ENCODE measurements around the gene OR9Q1.
"Not testable (repeated sequence)": the region's sequence is repeated elsewhere in the genome, so short reads cannot be mapped to it uniquely, and the experiment has no call there.

Gene OR9Q1

DNA sequence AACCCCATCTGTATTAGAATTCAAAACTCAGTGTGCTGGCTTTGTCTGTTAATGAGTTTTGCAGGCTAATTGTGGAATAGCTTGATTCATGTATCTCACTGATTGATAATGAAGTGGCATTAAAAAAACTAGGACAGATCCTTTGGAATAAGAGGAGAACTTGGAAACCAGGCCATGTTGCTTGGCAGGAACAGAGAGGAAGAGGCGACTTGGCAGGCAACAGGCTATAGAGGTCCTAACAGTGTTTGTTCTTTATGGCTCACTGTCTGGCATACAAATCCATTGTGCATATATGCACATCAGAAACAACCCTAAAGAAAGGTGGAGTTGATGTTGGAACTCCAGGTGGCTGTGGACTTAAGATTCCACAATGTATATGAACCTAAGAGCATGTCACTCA, 119.1 kb downstream of the OR9Q1 start:
- DNase-seq, result no peak

DNA sequence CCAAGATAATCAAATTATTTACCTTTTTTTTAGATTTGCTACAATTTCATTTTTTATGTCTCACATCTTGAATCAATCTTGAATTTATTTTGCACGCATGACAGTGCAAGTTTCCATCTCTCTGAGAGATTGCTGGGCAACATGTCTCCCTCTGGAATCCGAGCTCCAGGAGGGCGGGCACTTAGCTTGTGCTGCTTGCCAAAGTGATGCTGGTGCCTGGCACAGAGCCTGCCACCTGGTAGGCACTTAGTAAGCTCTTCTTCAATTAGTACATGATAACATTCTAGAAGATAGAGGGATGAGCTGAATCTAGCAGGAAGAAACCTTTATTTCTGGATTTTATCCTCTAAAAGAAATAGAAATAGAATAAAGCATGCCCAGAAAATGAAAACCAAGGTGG, 129.1 kb downstream of the OR9Q1 start:
- DNase-seq, result no peak

DNA sequence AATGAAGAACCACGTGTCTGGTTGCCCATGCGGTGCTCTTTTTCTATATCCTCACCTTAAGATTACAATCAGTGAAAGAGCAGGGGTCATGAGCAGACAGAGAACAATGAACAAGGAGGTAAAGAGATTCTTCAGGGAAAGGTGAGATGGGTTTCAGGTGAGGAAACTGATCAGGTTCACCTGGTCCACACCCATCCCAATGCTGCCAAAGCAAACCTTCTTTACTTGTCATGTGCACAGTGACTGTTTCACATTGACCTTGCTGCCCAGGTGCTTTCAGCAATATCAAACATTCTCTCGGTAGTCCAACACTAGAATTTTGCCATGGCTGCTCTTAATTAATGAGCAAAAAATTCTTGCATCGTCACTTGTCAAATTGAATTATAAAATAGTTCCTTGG, 140.7 kb downstream of the OR9Q1 start:
- DNase-seq, result no peak

DNA sequence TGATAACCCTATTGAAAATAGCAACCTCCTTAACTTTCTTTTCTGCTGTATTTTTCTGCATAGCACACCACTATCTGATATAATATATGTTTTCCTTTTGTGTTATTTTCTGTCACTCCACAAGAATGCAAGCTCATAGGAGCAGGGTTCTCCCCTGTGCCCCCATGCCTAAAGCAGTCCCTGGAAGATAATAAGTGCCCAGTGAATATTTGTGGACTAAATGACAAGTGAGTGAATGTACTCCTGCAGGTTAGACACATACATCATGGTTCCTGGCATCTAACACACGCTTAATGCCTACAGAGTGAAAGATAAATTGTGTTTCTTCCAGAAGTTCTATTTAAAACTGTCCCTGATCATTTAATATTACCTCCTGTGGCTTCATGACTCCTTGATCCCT, 141.3 kb downstream of the OR9Q1 start:
- no peak for DNase-seq

DNA sequence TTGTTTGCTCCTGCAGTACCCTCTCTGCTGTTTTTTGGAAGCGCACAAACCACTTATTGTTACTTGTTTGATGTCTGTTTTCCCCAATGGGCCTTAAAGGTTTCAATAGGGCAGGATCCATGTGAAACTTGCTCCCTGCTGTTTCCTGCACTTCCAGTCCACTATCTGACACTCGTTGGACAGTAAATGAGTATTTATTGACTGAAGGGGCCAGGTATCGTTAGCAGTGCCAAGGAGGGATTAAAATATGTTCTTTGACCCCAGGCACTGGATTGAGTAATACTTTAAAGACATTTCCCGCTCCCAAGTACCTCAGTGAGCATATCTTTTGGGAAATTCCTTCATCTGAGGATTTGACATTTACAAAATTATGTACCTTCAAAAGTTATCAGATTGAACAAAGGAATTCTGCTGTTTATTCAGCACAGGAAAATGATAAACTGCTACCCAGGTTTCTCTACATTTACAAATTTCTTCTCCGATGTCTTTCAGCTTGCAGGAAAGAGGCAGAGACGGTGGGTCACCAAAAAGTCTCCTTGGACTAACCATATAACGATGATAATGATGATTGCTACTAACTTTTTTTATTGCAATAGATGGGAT, 141.9 kb downstream of the OR9Q1 start:
- DNase-seq, result no peak

DNA sequence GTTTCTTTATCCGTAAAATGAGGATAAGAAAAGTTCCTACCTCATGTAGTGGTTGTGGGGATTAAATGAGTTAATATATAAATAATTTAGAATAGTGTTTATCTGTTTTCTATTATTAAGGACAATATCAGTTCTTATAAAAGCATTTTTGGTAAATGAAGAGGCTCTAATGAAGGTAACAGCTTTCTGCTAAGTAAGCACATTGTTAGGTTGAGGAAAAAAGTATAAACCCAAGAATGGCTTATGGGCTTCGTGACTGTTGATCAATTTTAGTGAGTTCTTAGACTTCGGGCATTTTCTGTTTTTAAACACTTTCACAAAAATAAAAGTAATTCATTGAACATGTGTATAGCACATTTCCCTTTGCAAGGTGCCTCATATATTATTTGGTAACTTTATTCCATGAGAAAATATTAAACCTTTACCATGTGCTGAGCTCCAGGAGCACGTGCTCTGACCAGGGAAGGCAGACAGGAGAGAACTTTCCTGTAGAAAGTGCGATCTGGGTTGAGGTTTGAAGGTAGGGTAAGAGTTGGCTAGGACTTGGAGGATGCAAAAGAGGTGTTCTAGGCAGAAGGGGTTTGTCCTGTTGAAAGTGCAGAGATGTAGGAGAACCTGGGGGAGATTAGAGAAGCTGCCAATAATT, 153.9 kb downstream of the OR9Q1 start:
- no peak for DNase-seq

DNA sequence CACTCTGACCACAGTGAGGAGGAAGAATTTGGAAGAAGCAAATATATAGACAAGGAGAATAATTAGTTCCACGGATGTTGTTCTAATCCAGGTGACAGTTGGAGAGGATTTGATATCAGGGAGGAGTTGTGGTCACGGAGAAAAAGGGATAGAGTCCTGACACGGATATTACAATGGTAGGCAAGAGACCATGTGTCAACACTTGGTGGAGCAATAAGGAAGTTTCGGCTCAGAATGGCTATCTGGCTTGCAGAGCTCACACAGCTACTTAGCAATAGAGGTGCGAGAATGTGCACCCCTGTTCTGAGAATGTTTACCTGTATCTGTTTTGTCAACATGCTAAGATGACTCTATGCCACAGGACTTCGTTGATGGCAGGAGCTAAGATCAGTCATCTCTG, 154.8 kb downstream of the OR9Q1 start:
- DNase-seq, result no peak

DNA sequence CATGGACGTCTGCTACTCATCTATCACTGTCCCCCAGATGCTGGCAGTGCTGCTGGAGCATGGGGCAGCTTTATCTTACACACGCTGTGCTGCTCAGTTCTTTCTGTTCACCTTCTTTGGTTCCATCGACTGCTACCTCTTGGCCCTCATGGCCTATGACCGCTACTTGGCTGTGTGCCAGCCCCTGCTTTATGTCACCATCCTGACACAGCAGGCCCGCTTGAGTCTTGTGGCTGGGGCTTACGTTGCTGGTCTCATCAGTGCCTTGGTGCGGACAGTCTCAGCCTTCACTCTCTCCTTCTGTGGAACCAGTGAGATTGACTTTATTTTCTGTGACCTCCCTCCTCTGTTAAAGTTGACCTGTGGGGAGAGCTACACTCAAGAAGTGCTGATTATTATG, 156.0 kb downstream of the OR9Q1 start:
- DNase-seq, result no peak

DNA sequence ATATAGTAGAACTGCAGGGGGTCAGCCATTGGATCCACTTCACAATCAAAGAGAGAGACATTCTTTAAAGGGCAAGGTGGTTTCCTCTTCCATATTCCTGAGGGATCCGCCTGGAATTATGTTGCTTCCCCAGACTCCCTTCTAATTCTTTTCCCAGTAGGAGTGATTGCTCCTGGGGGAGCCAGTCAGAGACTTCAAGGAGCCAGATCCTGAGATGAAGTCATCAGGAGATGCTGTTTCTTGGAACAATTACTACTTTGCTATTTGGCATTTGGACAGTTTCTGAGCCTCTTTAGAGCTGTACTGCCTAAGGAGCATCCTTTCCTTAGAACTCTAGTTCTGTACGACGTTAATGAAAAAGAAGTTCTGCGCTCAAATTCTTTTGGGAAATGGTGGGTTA, 163.3 kb downstream of the OR9Q1 start:
- DNase-seq, result no peak

DNA sequence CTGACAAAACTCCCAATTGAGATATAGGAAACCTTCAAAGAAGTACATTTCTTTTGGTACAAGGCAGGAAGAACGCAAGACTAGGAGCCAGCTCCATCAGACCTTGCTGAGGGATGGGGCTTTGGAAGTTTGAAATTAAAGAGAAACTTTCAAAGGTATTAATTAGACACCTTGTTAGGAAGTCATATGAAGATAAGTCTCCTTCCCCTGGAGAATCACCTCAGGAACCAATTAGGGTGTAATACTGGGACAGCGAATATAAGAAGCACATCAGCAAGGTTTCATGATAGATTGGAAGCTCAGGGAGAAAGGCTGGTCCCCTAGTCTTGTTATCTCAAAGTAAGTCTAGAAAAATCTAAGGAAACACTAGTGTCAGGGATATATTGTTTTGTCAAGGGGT, 165.1 kb downstream of the OR9Q1 start, which contains the start of gene OR9Q2:
Gene OR9Q2 (plus strand): TSS at position 301 of the 400 bp plus-strand sequence. CDS start 1,421 bp downstream, outside the sequence.
- no peak for DNase-seq

DNA sequence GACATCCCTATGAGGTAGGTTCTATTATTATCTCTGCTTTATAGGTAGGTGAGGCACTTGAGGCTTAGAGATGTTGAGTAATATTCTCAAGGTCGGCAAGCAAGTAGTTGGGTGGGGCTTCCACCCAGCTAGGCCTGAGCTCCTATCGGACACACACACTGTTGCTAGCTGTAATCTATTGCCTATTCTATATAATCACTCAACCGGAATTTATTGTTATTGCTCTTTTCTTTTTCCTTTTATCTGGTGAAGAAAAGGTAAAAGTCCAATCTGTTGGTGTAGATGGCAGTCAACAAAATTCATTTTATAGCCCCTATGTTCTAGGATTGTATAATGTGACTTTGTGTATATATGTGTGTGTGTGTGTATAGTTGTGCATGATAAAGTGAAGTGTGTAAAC, 168.5 kb downstream of the OR9Q1 start:
- DNase-seq, result no peak

DNA sequence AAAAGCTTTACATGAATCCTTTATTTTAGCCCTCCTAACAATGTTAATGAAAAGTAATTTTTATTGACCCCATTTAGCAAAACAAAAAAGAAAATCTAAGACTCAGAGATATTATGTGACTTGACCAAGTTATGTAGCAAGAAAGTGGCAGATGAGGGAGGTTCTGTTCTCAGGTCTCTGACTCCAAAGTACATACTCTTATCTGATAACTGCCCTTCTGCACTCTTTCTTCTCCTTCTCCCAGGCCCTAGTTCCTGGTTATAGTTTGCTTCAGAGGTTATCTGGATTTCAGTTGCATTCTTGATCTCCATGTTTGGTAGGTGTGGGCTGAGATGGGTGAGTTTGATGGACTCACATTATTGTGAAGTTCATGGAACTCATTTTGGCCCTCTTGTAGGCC, 169.7 kb downstream of the OR9Q1 start:
- no peak for DNase-seq

DNA sequence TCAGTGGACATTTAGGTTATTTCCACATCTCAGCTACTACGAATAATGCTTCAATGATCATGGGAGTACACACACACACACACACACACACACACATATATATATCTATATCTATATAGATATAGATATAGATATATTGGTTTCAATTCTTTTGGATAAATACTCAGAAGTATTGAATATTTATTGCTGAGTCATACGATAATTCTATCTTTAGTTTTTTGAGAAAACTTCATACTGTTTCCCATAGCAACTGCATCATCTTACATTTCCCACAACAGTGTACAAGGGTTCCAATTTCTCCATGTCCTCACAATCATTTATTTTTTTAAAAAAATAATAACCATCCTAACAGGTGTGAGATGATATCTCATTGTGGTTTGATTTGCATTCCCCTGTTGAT, 172.3 kb downstream of the OR9Q1 start:
- no peak for DNase-seq

DNA sequence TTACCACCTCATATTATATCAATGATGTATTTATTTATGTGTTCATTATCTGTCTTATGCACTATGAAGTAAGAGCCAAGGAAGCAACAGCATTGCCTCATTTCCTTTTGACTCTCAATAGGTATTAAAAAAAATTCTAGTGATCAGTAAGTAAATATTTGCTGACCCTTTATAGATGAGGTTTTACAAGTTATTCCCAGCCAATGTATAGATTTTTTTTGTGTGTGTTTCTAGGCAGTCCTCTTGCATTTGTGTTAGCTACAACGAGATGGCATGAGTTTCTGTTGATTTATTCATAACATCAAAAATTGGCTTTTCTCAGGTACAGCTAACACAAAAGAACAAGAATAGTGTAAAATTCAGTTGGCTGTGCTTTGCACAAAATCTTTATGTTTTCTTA, 175.6 kb downstream of the OR9Q1 start:
- no peak for DNase-seq

DNA sequence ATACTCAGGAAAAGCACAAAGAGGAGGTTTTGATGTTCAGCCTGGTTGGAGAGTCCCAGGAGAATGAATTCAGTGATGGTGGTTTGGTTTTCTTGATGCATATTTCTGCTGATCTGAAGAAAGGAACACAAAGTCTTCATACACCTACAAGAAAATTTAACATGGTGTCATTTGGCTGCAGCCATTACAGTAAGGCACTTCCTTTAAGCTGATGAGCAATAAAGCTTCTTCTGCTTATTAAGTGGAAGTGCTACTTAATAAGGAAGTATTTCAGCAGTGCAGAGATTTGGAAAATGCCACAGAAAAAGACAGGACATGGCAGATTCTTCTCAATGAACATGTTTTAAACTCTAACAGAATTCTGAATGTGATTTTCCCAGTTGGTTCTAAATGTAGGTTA, 180.4 kb downstream of the OR9Q1 start, which contains the start of gene OR1S2:
Gene OR1S2 (minus strand): TSS at position 101 of the 400 bp plus-strand sequence. CDS start 0 bp downstream, at position 101.
- DNase-seq, result no peak

DNA sequence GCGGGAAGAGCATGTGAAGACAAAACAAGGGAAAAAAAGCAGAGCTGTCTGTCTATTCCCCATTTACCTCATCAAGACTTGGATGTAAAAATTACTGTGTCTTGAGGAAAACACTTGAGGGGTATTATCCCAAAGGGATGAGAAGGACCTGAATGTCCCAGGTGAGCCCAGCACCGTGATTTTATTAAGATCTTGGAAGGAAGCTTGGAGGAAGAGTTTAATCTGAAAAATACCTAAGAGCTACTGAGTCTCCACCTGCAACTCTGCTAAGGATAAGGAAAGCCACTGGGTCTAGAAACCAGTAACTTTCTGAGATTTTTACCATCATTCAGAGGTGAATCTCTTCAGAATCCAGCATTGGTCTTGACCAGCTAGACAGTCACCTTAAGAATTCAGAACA, 188.7 kb downstream of the OR9Q1 start, which contains the start of gene OR1S1:
Gene OR1S1 (plus strand): TSS at position 301 of the 400 bp plus-strand sequence.
- not testable (repeated sequence) for DNase-seq

DNA sequence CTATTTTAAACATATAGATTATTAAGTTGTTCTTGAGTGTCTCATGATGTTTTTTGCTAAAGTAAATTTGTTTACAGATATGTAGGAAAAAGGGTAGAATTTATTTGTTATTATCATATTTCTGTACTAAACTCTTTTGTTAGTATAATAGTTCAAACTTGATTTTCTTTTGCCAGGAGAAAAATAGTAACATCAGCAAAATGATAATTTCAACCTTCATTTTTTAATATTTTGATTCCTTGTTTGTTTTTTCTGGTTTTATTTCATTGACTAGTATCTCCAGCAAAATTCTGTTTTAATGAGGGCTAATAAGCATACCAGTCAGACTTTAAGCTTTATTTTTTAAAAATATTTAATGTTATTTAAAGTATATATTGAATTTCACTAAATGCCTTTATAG, 192.8 kb downstream of the OR9Q1 start:
- no peak for DNase-seq

DNA sequence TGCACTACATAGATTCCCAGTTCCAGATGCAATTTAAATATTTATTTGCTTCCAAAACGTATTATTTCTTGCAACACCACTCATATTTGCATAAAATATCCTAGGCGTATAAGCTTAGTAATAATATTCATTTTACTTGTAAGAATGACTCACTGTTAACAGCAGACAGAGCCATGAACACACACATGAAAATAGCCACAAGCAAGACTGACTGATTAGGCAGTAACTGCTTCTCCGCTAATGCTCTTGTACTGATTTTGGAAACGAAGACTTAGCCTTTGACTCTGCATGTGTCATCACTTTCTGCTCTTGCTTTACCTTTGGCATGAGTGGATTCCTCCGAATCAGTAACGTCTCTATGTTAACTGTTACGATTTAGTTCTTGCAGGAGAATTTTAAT, 199.0 kb downstream of the OR9Q1 start:
- DNase-seq, result no peak

DNA sequence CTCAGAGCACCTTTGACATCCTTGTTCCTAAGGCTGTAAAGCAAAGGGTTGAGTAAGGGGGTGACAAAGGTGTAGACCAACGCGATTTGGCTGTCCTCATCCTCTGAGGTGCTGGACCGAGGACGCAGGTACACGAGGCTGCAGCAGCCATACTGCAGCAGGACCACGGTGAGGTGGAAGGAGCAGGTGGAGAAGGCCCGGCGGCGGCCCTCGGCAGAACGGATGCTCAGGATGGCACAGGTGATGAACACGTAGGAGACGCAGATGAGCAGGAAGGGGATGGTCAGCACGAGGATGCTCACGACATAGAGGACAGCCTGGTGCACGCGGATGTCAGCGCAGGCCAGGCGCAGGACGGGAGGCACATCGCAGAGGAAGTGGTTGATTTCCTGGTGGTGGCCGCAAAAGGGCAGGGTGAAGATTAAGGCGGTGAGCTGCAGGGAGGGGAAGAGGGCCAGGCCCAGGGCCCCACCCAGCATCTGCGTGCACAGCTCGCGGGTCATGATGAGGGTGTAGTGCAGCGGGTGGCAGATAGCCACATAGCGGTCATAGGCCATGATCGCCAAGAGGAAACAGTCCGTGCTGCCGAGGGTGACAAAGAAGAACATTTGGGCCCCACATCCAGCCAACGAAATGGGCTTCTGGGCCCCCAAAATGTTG, 204.4 kb downstream of the OR9Q1 start:
- no peak for DNase-seq

Measured in activated effector memory CD4-positive, alpha-beta T cell treated with Interleukin-2 at 50 U/mL for 16 hours (primary cell).